LNCaP clone FGC (cell line): Measurements from ENCODE around the gene HTR1E.

Experiments
- DNase-seq: peaks from one replicate; pipeline ENCODE4 v3.0.0-alpha.2; 2011; ENCODE audit warnings: low read depth
- H3K4me3 ChIP-seq: 2 replicates; pipeline ENCODE4 v1.5.1; 2011; ENCODE audit warnings: mild to moderate bottlenecking, low read depth, low read length, control low read depth
- CTCF ChIP-seq: IDR thresholded peaks from 2 replicates; pipeline ENCODE4 v1.5.1; 2012; ENCODE audit warnings: mild to moderate bottlenecking; ENCODE audit not compliant: control insufficient read depth, insufficient read depth; ENCODE audit errors: extremely low read depth

Gene HTR1E

DNA sequence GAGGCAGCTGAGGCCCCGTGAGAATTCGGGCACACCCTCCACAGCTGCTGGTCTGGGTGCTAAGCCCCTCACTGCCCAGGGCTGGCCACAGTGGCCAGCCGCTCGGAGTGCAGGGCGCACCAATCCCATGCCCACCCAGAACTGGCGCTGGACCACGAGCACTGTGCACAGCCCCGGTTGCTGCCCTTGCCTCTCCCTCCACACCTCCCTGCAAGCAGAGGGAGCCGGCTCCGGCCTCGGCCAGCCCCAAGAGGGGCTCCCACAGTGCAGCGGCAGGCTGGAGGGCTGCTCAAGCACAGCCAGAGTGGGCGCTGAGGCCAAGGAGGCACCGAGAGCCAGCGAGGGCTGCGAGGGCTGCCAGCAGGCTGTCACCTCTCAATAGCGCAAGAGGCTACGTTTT, 122.6 kb downstream of the HTR1E start:
- TF ChIP-seq CTCF: no peak
- no peak overlapping the region for H3K4me3 ChIP-seq
- DNase-seq: no peak

DNA sequence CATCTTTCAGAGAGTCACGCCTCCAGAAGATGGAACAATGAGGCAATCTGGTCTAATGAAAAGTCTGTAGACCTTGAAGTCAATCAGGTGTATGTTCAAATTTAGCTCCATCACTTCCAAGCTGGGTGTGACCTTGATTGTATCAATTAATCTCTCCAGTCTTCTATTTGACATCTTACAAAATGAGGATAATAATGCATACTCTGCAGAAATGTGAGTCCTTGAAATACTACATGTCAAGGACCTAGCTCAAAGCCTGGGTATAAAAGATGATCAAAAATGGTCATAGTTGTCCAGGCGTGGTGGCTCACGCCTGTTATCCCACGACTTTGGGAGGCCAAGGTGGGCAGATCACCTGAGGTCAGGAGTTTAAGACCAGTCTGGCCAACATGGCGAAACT, 127.8 kb downstream of the HTR1E start:
- no peak overlapping the region for H3K4me3 ChIP-seq
- DNase-seq: no peak
- no peak for TF ChIP-seq CTCF
